CMK (cell line): ENCODE data around the gene NHERF1.

Experiments used
- DNase-seq: peaks from one replicate; pipeline ENCODE4 v3.0.0-alpha.2; 2010; ENCODE audit warnings: low read depth

The NHERF1 gene

DNA sequence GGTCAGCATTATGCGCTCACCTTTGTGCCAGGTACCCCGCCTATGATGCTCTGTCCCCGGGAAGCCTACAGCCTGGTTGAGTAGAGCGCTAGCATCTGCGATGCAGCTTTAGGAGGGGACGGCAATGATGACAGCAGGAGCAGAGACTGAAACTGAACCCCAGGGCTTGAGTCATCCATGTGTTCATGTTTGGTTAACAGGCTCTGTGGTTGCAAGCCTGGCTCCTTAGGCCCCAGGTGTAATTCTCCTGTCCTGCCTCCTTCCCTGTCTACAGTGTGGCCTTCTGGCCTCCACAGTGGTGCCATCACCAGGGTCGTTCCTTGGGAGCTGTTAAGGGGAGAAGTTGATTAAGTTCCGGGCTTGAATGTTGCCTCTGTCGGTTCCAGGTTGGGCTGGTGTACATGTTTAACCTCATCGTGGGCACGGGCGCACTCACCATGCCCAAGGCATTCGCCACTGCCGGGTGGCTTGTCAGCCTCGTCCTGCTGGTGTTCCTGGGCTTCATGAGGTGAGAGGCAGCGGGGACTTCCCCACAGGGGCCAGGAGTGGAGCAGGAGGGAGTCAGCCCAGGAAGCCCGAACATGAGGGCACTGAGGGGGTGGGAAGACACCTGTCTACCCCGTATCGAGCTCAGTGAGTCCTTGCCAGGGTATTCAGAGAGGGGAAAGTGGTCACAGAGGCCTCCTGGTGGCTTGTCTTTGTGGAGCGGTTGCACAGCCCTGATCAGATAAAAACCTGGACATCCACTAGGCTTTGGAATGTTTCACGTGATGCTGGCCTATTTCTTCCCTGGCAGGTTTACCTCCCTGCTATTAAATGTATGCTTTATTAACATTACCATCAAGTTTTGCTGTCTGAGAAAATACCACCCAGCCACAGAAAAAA is 36.9 kb downstream of the NHERF1 start:
- no peak for DNase-seq

DNA sequence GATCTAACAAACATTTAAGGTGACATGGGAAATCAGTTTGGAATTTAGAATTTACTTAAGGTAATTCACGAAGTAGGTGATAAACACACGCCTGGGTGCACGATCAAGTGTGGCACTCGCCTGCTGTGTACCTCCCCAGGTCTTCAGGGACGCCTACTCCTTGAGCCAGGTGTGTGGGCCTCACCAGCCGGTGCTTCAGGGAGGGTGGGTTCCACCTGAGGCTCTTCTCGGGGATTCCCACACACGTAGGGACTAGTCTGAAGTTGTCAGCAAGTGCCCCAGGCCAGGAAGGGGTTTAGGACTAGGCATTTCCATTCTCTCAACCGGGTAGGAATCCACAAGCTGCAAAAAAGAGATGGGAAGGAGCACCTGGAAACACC is 37.5 kb downstream of the NHERF1 start:
- no peak for DNase-seq

- DNase-seq = no peak
These were observed 38.1 kb downstream of the NHERF1 start for GRCh38 chr17:74786431-74787055.

GRCh38 chr17:74790161-74791058 is 42.0 kb downstream of the NHERF1 start:
- no peak for DNase-seq

GRCh38 chr17:74792586-74793105 is 44.2 kb downstream of the NHERF1 start:
- no peak for DNase-seq

- no peak for DNase-seq
These were observed 47.0 kb downstream of the NHERF1 start for GRCh38 chr17:74795327-74796020.

GRCh38 chr17:74796211-74796610 is 47.8 kb downstream of the NHERF1 start:
- no peak for DNase-seq

DNA sequence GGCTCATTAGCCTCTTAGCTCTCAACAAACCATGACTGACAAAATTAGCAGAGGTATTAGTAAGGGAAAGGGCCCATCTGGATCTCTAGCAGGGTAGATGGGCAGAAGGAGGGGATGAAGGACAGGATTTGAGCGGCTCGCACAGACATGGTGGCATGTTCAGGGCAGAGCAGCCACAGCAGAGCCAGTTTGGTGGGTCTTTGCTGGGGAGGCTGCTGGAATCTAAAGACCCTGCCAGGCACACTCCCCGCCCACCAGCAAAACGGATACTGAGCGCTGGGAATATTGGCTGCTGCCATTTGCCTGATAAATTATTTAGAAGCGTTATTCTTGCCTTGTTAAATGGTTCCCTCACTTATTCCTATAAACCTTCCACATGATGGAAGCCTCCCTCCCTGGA is 48.4 kb downstream of the NHERF1 start:
- no peak for DNase-seq

GRCh38 chr17:74797824-74798223 is 49.4 kb downstream of the NHERF1 start:
- no peak for DNase-seq

- DNase-seq = no peak
These were observed 49.8 kb downstream of the NHERF1 start for GRCh38 chr17:74798239-74798707.

- DNase-seq = no peak
These were observed 50.7 kb downstream of the NHERF1 start for GRCh38 chr17:74799097-74799496.

- no peak for DNase-seq
These were observed 52.1 kb downstream of the NHERF1 start for GRCh38 chr17:74800531-74800930.

DNA sequence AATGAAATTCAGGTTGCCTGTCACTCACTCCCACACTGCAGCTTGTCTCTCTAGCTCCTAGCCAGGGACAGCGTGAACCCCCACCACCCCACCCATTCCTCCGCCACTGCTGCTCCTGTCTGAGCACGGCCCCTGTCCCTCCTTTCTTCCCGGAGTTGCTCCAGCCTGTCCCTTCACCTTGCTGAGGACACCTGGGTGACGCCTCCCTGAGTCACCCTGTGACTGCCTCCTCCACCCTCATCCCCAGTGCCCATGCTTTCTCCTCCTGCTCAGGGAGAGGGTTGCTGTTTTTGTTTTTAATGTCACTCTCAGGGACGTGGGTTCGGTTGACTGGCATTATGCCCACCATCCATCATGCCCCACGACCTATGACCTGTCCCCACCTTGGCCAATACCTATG is 53.5 kb downstream of the NHERF1 start:
- DNase-seq = no peak

DNA sequence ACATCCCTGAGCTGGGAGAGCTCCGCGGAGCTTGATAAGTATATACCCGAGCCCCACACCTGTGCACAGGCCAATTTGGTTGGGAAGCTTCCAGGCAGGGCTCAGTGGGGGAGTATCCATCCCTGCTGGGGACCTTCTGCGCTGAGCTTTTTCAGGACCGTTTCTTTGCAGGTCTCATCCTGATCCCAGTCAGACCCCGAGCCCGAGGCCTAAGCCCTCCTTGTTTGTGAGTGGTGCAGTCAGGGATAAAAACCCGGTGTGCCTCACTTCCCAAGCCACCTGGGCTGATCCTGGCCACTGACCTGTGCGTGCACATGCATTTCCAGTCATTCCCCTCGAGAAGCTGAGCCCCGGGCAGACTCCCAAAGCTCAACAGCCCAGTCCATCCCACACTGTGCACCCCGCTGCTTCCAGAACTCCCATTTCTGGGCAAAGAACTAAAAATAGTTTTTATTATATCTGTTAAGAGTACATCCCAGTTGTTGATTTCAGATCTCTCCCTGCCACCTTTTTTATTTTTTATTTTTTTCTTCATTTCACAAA is 55.0 kb downstream of the NHERF1 start:
- DNase-seq = no peak

- no peak for DNase-seq
These were observed 55.5 kb downstream of the NHERF1 start for GRCh38 chr17:74803971-74804370.

- DNase-seq = no peak
These were observed 56.3 kb downstream of the NHERF1 start for GRCh38 chr17:74804683-74805082.

DNA sequence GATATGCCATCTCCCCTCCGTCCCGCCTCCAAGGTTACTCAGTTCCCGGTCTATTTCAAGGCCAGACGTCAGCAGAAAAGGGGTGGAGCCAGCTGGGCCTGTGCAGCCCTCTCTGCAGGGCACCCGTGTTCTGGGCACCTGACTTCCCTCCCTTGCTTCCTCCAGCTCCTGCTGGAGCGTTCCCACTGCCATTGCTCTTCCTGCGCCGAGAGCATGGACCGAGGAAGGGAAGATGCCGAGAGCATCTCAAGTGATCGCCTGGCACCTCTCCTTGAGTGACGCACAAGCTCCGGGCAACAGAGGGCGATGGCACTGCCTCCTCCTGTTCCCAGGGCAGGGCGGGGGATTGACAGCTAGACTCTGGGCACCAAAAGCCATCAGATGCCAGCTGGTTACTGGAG is 57.2 kb downstream of the NHERF1 start:
- no peak for DNase-seq

DNA sequence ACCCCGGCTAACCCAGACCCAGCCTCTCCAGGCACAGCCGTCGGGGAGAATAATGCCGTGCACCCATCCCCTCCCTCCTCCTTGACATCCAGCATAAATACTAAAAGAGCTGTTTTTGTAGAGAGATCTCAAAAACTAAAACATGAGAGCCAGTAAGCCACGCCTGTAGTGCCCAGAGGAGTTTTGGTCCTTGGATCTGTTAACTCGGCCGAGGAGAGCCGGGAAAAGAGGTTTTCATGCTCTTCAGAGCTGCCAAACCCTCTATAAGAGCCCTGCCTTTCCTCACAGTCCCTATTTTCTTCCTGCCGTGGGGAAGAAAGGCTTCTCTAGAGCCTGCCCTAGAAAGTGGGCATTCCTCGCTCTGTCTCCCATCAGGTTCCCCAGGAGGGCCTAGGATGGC is 57.9 kb downstream of the NHERF1 start:
- DNase-seq = no peak

- no peak for DNase-seq
These were observed 59.0 kb downstream of the NHERF1 start for GRCh38 chr17:74807441-74807840.

GRCh38 chr17:74807925-74808324 is 59.5 kb downstream of the NHERF1 start:
- DNase-seq = no peak

DNA sequence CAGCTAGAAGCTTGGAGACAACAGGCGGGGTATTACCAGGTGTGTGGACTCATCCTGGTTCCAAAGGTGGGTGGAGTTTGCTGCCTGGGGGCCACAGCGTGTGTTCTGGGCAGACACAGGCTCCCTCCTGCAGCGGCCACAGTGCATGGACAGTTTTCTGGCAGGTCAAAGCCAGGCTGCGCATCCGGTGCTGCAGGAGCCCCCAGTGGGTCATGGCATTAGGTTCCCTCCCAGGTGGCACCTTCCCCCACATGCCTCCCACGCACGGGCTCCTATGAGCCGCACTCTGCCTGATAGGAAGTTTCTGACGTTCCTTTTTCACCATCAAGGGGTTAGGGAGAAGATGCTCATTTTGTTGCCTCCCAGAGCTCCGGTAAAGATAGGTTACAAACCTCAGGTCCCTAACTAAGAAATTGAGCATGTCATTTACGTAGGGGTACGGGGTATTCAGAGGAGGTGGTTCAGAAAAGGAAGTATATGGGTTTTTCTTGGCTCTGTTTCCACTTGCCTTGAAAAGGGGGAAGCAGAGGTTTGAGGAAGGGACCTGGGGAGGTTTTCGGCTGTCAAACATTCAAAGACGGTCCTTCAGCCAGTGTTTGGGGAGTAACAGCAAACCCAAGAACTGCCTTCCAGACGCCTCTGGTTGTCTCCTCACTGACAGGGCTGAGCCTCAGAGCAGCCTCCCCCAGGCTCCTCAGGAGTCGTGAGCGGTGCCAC is 60.4 kb downstream of the NHERF1 start:
- DNase-seq = no peak
